ENCODE measurements around the gene LPP. TPM values are rescaled to one million over a fixed set of nuclear protein-coding genes. Genes with fewer than 3 reads are reported as not detected.

The LPP gene
- total RNA-seq, 4 donors from 2014 or later = 183 to 293 (median 242) TPM

GRCh38 chr3:188936597-188937107 lies 782.7 kb downstream of the LPP start:
- TF ChIP-seq POLR2A (IDR thresholded peaks at IDR 0.05) = no peak
- no peak for TF ChIP-seq EP300 (IDR thresholded peaks at IDR 0.05)
- TF ChIP-seq CTCF (IDR thresholded peaks at IDR 0.05) = no peak
- Histone ChIP-seq H3K4me1 (peaks cover 0 to 17% (median 5%) of the 10 kb centered on the region in 4 donors), H3K4me3 (no peak overlapping the region), H3K27ac (no peak overlapping the region), H3K27me3 (no peaks in the 10 kb centered on the region), H3K9me3 (peaks cover 0 to 7% (median 0%) of the 10 kb centered on the region in 4 donors), H3K36me3 (no peaks in the 10 kb centered on the region)
- 96% methylated on average over 3 of the region's 3 CpGs for WGBS, 2 donors
- DNase-seq (ENCODE audit: low spot score in 2 of 2) = no peak

GRCh38 chr3:188937389-188937788 lies 783.4 kb downstream of the LPP start:
- no peaks in the 10 kb centered on the region for H3K27me3 ChIP-seq
- WGBS, 2 donors = 58 to 68% methylated on average over 7 of the region's 7 CpGs
- H3K27ac ChIP-seq = no peak overlapping the region
- H3K9me3 ChIP-seq = peaks cover 0 to 7% (median 0%) of the 10 kb centered on the region in 4 donors
- DNase-seq (ENCODE audit: low spot score in 2 of 2) = no peak
- peak in 1 of 2 donors; percentile 7 for TF ChIP-seq EP300 (IDR thresholded peaks at IDR 0.05)
- TF ChIP-seq POLR2A (IDR thresholded peaks at IDR 0.05) = no peak
- no peak overlapping the region for H3K4me3 ChIP-seq
- no peaks in the 10 kb centered on the region for H3K36me3 ChIP-seq
- H3K4me1 ChIP-seq = peaks cover 0 to 16% (median 5%) of the 10 kb centered on the region in 4 donors

- Histone ChIP-seq H3K27me3 (no peaks in the 10 kb centered on the region), H3K27ac (peak overlapping the region in 2 of 4 donors; percentile 6 to 21), H3K36me3 (no peaks in the 10 kb centered on the region), H3K9me3 (peaks cover 0 to 7% (median 0%) of the 10 kb centered on the region in 4 donors), H3K4me1 (peaks cover 0 to 19% (median 5%) of the 10 kb centered on the region in 4 donors), H3K4me3 (no peak overlapping the region)
- 89 to 99% methylated on average over 3 of the region's 3 CpGs for WGBS, 2 donors
- DNase-seq (ENCODE audit: low spot score in 2 of 2) = no peak
- TF ChIP-seq CTCF (IDR thresholded peaks at IDR 0.05) (no peak), POLR2A (IDR thresholded peaks at IDR 0.05) (no peak), EP300 (IDR thresholded peaks at IDR 0.05) (no peak)
Measured at GRCh38 chr3:188938999-188939398, 785.0 kb downstream of the LPP start.

- no peak for TF ChIP-seq EP300 (IDR thresholded peaks at IDR 0.05)
- TF ChIP-seq POLR2A (IDR thresholded peaks at IDR 0.05) = no peak
- no peak for TF ChIP-seq CTCF (IDR thresholded peaks at IDR 0.05)
- peaks cover 0 to 7% (median 0%) of the 10 kb centered on the region in 4 donors for H3K9me3 ChIP-seq
- peak overlapping the region in 2 of 4 donors; percentile 19 to 56 for H3K27ac ChIP-seq
- H3K4me3 ChIP-seq = no peak overlapping the region
- peaks cover 0 to 29% (median 5%) of the 10 kb centered on the region in 4 donors for H3K4me1 ChIP-seq
- DNase-seq (ENCODE audit: low spot score in 2 of 2) = no peak
- H3K27me3 ChIP-seq = no peaks in the 10 kb centered on the region
- WGBS, 2 donors = 71 to 93% methylated on average over 5 of the region's 5 CpGs
- no peaks in the 10 kb centered on the region for H3K36me3 ChIP-seq
Measured at GRCh38 chr3:188939814-188940572, 786.0 kb downstream of the LPP start.

Small RNA genes within 50 kb of the gene (small RNA-seq; reads per million reads assigned to genes)
- gene MIR28 = 4,691 reads per million, percentile 99 among the genes with 10 or more reads in this experiment

Measured in tibial nerve (tissue), 4 donors.